ENCODE data around the gene GPC6. TPM values are rescaled to one million over a fixed set of nuclear protein-coding genes. Genes with fewer than 3 reads are reported as not detected.

GPC6 gene
- total RNA-seq, 1 donor from 2014 or later, result 20.1 TPM

DNA sequence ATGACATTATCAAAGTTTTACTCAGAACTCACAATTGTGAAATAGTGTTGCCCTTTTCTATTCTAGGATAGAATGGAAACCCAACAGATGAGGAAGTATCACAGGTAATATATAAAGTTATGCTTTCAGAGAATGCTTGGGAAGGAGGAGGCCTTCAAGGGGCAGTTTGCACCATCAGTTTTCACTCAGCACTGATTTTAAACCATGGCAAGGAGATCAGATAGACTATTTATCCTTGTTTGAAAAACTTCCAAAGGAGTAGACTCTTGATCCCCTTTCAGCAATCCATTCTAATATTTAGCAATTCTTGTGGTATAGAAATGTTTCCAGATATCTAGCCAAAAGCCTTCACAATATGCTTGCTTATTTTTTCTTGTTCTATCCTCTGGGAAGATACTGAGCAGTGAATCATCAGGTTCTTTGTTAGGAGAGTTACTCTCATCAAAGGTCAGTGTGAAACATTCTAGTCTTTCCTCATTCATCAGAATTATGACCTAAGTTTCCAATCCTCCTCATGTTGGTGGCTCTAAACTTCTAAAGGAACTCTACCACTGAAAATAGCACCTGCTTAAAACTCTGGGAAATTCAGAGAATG is 3.8 kb downstream of the GPC6 start:
- peak; percentile 32 for DNase-seq (ENCODE audit: low read depth)

DNA sequence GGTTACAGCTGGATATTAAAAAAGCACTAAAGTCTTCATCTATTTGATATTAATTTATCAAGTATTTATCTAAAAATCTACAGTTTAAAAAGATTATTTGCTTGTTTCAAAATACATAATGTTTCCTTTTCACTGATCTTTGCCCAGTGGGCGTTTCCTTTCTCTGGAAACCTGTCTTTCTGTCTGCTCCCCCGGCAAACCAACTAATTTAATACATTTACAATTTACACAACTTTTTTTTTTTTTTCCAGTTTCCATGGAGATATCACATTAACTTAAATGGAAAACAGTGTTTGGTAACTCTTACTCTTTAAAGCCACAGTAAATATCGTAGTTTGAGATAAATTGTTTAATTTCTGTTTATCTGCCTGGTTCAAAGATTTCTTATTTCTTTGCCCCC is 5.3 kb downstream of the GPC6 start:
- no peak for DNase-seq (ENCODE audit: low read depth)

DNA sequence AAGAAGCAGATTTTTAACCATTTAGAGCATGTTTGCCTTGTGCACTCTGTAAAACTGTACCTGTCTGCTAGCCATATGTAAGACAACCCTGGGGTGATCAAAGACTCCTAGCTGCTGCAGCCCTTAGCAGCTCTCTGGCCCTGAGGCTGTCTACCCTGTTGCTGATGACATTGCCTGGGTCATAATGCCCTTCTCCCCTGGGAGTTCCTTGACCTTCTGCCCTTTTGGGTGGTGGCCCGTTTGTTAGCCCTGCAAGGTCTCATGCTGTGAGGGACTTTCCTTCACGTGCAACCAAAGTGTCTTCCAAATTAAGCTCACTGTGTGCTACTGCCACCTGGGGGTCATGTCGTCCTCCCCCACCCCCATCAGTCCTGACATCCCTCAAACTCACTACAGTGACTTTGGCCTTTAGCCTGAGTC is 7.4 kb downstream of the GPC6 start:
- DNase-seq (ENCODE audit: low read depth), result no peak

DNA sequence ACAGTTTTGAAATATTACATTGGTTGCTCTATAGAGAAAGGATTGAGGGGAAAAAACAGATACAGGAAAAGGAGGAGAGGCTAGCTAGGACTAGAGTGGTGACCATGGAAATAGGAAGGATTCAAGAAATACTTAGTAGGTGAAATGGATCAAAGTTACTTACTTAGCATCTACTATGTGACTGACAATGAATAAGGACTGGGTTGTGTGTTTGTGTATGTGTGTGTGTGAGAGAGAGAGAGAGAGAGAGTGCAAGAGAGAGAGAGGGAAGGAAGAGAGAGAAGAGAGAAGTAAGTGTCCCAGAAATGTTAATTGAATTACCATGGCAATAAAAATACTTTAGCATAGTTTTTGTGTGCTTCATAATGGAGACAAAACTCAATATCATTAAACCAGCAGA is 7.9 kb downstream of the GPC6 start:
- DNase-seq (ENCODE audit: low read depth), result no peak

DNA sequence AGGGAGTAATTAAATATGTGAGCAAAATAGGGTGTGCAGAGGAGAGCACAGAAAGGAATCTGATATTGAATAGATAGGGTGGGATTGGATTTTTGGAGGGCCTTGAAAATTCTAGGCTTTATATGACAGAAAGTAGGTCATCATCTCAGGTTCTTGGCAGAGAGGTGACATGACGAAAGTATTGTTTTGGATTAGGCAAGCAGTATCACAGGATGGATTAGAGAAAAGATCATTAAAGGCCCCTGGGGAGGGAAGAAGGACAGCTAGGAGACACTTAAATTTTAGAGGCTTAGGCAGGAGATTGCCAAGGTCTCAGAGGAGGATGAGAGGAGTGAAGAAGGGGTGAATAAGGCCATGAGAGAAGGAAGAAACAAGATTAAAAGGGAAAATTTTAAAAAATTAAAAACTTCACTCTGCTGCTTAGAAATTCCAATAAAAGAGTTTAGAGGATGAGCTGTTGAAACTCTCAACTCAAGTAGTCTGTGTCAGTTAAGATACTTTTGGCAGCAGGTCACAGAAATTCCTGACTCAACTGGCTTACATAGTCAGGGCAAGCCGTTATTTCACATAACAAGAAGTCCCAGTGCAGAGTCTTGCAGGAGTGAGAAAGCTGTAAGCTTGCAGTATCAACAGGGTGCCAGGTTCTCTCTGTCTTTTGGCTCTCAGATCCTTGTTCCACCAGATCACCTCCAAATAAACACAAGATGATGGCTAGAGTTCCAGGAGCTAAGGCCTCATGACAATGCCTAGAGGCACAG is 8.8 kb downstream of the GPC6 start:
- DNase-seq (ENCODE audit: low read depth), result no peak

DNA sequence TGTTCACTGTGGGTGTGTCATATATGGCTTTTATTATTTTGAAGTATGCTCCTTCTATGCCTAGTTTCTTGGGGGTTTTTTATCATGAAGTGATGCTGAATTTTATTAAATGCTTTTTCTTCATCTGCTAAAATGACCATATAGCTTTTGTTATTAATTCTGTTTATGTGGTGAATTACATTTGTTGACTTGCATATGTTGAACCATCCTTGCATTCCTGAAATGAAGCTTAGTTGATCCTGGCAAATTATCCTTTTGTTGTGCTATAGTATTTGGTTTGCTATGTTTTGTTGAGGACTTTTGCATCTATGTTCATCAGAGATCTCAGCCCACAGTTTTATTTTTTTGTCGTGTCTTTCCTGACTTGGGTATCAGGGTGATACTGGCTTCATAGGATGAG is 12.1 kb downstream of the GPC6 start:
- no peak for DNase-seq (ENCODE audit: low read depth)

DNA sequence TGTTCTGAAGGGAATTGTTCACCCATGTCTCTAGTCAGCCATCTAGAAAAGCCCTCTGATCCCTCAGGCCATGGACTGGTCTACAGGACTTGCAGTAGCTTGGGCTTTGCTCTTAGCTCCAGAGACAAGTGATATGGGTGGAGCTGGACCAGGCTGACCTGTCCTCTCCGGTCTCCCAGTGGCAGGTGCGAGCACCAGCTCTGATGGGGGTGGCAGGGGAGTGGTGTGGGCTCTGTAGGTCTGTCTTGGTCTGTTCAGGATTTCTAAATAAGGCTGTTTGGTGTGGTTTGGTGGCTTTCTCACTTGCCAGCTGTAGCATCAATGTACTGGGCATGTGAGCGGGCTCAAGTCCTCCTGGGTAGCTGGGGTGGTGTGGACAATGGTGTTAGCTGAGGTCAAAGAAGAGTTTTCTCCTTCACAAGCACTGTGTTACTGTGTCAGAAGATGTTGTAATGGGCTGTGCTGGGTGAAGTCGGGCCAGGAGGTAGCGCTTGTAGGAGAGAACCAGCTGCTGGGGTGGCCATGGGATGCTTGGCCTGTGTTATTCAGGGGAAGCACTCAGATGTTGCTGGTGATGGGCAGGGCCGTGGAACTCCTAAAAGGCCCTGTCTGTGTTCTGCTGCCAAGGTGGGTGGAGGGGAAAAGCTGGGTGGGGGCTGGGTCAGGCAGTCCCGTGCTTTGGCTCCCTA is 16.9 kb downstream of the GPC6 start:
- DNase-seq (ENCODE audit: low read depth), result peak; percentile 68

DNA sequence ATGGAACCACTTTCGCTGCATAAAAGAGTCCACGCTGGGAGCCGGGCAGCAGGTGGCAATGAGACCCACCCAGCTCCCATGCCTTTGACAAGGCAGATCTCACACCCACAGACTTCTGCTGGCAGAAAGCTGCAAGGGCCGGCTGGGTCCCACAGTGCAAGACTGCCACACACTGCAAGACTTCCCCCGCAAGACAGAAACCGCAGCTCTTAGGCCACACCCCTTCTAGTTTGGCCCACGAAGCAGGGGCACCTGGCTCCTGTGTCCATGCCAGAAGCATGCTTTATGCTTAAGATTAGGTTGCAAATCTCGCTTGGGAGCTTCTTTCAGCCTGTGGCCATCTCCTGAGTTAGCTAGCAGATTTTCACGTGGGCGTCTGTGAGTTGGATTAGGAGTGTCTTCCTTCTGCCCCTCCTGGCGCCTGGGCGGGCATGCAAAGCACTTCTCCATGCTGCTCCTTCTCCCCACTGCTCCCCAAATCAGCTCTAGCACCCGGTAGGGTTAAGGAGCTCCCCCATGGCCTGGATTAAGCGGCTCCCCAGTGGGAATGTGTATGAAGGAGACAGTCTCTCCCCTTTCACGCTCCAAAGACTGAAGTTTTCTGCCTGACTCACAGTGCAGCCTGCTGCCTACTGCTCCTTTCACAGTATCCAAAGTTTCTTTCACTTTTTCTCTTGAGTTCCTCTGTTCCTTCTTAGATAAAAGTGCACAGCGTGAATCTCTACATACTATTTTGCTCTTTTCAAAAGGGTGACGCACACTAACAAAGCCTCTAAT is 17.7 kb downstream of the GPC6 start:
- peak; percentile 84 for DNase-seq (ENCODE audit: low read depth)

DNA sequence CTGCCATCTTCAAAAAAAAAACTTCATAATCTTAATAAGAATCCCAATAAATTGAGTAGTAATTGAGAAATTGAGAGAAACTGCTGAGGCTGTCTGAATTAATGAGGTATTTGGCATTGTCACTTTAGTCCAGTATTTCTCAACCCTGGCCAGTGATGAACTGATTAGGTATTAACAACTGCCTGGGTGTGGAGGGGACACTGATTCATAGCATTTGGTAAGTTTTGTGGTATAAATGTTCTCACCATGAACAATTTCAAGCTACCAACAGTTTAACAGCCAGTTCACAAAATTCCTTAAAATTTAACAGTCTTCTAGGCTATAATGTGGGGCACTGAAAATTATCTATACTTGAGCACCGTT is 18.3 kb downstream of the GPC6 start:
- peak; percentile 41 for DNase-seq (ENCODE audit: low read depth)

DNA sequence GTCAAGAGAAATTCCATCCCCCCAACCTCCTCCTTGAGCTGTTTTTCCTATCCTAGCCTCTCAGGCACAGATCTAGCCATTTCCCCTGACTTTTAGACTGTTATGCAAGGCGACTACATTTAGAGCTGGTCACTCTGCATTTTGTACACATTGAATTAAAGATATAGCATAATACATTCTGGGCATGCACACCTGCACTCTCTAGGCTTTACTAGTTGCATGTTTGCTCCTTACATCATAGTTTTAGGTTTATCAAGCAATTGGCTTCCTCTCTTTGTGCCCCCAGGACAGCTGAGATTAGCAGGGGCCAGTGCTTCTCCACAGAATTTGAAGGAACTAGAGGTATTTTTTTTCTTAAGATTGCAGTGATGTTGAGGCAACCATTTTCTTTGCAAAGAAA is 19.5 kb downstream of the GPC6 start:
- no peak for DNase-seq (ENCODE audit: low read depth)

DNA sequence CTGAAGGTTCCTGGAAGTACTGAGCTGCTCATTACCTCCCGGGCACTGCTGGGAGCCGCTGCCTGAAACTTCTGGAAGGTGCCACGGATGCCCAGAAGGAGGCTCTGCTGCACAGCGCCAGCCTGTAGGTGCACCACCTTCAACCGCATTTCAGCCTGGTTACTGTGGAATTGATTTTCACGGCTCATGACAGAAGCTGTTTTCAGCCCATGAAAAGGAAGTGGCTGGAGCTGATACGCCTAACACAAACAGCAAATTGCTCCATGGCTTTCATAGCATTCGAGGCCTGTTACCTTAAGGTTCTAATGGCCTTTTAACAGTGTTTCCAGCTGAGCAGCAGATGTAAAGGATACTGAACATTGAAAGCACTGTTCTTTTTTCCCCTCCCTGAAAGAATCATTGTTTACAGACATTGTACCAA is 22.0 kb downstream of the GPC6 start:
- peak; percentile 62 for DNase-seq (ENCODE audit: low read depth)

DNA sequence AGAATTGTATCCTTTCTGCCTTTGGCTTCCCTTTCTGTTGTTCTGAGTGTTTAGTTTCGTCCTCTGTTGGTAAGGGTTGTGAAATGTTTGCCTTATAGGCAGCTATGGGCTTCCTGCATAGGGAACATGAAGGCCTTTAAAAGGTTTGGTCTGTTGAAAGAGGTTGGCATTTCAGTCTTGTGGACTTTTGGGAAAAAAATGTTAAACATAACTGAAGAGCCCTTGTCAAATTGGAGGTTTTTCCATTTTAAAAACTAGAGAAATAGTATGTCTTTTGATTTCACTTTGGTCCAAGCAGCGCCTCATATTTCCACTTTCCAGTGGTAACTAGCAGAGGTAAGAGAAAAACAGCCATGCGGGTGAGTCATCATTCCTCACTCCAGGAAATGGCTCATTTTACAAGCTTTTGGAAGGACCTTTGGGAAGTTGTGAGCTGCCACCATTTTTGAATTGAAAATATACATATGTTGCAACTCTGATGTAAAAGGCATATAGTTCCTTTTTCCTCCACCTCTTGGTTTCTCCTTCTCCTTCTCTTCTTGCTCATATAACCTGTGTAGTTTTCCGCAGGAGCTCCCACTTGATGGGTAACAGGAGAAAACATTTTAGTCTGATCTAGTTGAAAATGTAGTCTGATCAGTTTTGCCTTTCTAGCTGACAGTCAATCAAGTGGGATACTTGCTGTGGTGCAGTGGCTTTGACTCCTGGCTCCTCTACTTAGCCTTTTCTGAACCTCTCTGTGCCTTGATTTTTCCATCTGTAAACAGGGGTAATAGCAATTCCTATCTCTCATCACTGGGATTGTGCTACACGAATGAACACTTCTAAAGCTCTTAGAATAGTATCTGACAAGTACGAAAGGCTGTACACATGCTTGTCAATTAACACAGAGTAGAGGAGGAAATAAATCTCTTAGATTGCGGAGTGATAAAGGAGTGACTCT is 23.0 kb downstream of the GPC6 start:
- peak; percentile 56 for DNase-seq (ENCODE audit: low read depth)

DNA sequence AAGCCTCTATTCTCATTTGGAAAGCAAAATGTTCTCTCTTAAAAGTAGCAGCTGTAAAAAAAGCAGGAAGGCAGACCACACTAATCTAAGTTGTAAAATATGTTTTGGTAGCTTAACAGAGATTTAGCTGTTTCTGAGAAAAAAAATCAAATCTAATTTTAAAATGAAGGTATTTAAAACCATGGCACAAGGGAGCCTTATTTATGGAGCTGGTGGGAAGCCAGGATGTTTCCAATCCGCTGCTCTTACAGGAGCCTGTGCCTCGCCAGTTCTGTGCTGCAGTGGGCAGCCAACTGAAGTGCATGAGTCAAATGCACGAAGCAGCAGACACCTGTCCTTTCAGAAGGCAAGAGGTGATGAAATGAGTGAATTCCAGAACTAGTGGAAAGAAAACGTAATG is 28.2 kb downstream of the GPC6 start:
- DNase-seq (ENCODE audit: low read depth), result peak; percentile 26

DNA sequence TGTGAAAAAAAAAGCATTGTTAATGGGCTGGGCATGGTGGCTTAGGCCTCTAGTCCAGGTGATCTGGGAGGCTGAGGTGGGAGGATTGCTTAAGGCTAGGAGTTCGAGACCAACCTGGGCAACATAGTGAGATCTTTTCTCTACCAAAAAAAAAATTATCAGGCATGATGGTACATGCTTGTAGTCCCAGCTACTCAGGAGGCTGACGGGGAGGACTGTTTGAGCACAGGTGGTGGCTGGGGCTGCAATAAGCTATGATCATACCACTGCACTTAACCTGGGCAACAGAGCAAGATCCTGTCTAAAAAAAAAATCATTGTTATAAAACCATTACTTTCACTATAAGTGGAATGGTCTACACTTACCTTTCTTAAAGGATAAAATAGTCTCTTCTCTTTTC is 30.4 kb downstream of the GPC6 start:
- no peak for DNase-seq (ENCODE audit: low read depth)

DNA sequence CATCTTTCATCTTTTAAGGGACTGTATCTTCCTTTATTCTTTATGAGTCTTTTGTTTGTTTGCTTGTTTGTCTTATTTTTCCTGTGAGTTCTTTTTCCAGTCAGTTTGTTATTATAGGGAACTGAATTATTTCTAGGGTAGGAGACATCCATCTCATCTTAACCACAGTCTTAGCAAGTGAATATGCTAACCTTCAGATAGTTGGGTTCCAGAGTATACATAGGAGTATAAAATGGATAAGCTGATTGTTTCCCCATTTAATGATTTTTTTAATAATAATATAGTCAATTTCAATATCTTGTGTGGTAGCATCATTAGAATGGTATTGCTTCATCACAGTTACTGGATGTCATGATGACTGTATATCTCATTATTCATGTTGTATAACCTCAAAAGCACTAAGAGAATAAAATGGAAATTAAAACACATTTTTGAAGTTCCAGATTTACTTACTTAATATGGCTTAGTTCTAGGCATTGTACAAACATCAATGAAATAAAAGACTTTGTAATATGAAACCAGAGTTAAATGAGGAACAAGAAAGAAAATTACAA is 33.0 kb downstream of the GPC6 start:
- no peak for DNase-seq (ENCODE audit: low read depth)

DNA sequence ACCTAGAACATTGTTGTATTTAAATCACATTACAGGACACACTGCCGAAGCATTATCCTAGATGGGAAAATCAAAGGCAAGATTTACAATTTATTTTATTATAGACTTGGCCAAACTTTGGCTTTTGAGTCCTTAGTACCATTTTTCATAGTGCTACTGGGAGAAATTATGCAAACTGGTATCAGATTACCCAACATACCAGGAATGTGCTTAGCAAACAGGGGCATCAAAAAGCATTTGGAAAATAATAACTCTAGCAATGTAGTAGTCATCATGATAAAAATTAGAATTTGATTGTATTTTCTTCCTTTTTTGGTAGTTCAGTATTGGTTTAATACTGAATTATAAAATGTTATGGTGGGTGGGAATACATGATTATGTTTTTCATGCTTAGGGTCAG is 34.0 kb downstream of the GPC6 start:
- peak; percentile 50 for DNase-seq (ENCODE audit: low read depth)

DNA sequence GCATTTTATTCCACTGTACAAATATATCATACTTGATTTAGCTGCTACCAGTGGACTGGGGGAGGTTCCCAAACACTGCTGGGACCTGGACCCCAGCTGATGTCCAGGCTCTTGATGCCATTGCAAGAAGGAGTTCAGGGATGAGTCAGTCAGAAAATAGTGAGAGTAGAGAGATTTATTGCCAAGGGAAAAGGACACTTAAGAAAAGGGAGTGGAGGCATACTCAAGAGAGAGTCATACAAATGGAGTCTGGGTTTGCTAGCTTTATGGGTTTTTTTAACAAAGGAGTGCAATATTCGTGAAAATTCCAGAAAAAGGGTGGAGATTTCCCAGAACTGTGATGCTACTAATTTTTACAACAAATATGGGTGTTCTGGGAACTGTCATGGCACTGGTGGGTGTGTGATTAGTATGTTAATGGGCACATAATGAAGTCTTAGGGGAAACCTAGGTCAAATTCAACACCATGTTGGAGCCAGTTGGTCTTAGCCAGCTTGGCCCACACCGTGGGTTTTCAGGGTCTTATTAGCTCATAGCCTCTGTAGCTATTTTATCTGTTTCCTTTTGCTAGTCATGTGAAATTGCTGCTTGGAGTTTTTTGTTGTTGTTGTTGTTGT is 36.2 kb downstream of the GPC6 start:
- no peak for DNase-seq (ENCODE audit: low read depth)

DNA sequence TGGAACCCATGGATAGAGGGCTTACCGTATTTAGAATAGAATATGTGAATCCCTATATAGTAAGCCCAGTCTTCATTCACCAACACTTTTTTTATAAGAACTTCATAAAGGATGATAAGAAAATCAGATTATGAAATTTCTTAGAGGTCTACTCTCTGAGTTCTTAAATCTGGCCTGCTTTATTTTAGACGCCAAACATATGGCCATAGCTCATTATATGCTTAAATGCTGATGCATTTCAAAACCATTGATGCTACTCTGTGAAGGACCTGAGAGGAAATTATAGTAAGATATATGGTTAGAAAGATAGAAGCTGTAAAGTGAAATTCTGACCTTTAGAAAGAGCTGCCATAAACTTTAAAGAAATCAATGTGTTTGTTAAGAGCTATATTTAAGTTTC is 38.3 kb downstream of the GPC6 start:
- DNase-seq (ENCODE audit: low read depth), result no peak

DNA sequence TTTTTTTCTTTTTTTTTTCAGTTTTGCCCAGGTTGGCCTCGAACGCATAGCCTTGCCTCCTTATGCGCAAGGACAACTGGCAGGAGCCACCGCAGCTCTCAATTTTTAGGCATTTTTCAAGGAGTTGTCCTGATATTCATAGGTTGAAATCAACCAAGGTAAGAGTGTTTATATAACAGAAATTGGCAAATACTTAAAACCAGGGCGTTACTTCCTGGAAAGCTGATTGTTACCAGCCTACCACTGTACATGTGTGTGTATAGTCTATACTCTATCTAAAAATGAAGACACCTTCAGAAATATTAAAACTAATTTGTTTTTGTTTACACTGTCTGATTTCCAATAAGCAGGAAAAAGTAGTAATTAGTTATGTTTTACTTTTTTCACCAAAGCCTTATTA is 39.2 kb downstream of the GPC6 start:
- DNase-seq (ENCODE audit: low read depth), result no peak

DNA sequence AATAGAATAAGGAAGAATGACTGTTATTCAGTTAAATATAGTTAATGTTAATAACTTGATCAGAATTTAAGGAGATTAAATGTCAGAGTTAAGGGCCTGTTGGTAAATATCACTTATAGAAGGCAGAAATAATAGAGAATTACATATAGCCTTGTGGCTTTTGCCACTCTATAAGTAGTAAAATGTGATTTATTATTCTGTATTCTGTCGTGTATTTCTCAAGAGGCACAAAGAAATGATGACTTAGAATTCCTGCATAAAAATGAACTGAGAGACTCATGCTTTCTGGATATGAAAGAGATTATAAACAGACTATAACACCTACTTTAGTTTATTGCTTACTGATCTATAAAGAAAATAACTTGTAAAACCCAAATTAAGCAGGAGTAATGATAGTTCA is 40.1 kb downstream of the GPC6 start:
- no peak for DNase-seq (ENCODE audit: low read depth)
